ENCODE data around the gene SEH1L.

SEH1L gene

DNA sequence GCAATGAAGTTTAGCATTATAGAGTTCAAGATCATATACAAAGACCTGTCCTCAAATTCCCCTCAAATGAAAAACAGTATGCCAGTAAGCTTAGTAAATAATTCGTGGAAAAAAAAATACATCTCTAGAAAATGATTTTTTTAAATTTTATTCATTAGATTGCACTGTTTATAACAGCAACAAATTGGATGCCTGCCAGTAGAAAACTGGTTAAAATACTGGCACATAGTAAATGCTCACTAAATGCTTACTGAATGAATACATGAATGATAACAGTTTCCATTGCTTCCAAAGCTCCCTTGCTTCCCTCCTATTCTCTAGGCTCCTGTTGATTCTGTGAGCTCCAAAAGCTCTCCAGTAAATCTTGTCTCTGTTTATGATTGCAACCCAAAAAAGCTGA is 25.5 kb upstream of the SEH1L start:
- Histone ChIP-seq H3K4me1 (ENCODE audit: insufficient read depth, low read length) (no peaks in the 10 kb centered on the region), H3K9ac (ENCODE audit: low read depth, low read length) (no peak overlapping the region), H3K27ac (ENCODE audit: low read depth, low read length) (no peak overlapping the region), H3K4me3 (ENCODE audit: low read length) (no peak overlapping the region), H3K36me3 (ENCODE audit: insufficient read depth, low read length) (no peaks in the 10 kb centered on the region), H3K9me3 (ENCODE audit: insufficient read depth, low read depth, low read length) (no peaks in the 10 kb centered on the region), H3K27me3 (ENCODE audit: insufficient read depth, low read length) (no peaks in the 10 kb centered on the region)
- no CpG with 5 or more reads among the region's 1 CpG for WGBS

DNA sequence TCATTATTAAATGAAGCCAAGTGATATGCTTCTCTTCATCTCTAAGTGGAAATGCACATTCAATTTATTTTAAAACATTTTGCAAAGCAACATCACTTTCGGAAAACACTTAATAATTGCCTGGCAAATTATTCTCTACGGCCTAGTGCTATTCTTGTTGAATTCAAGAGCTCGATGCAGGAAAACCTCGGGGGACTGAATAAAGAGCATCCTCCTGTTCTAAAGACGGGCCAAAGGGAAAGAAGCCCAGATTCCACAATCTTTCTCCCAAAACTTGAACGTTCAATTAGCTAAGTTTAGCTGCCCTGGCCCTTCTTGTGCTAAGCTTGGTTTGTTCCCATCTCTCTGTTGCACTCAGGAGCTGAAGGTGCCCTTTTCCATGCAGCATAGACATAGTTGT is 23.2 kb upstream of the SEH1L start:
- Histone ChIP-seq H3K4me1 (ENCODE audit: insufficient read depth, low read length) (no peaks in the 10 kb centered on the region), H3K27me3 (ENCODE audit: insufficient read depth, low read length) (no peaks in the 10 kb centered on the region), H3K4me3 (ENCODE audit: low read length) (no peak overlapping the region), H3K9ac (ENCODE audit: low read depth, low read length) (no peak overlapping the region), H3K27ac (ENCODE audit: low read depth, low read length) (no peak overlapping the region), H3K36me3 (ENCODE audit: insufficient read depth, low read length) (no peaks in the 10 kb centered on the region), H3K9me3 (ENCODE audit: insufficient read depth, low read depth, low read length) (no peaks in the 10 kb centered on the region)
- WGBS, result 90% methylated on average over 6 of the region's 6 CpGs

DNA sequence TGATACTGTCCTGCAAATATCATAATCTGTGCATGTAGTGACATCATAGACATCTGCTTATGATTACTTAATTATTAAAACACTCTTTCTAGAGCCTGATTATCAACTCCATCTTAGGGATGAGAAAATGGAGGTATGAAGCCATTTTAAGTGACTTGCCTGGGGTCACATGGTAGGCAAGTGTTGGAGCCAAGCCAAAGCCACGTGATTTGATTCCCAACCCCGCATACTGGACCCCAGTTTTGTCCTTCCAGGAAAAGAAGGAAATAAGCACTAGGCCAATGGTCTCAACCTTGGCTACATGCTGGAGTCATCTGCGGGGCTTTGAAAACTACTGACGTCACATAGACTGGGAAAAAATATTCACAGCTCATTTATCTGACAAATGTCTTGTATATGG is 19.6 kb upstream of the SEH1L start:
- WGBS, result 96% methylated on average over 4 of the region's 4 CpGs
- no peaks in the 10 kb centered on the region for H3K27me3 ChIP-seq (ENCODE audit: insufficient read depth, low read length)

DNA sequence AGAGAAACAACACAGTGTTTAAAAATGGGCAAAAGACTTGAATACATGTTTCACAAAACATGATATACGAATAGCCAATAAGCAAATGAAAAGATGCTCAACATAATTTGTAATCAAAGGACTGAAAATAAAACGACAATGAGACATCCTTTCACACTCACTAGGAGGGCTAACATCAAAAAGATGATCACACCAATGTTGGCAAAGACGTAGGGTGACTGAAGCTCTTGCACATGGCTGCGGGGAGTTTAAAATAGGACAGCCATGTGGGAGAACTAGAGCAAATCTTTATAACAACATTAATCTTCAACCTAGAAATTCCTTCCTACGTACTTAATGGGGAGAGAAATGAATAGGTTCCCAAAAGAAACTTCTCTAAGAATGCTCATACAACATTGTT is 19.2 kb upstream of the SEH1L start:
- Histone ChIP-seq H3K4me1 (ENCODE audit: insufficient read depth, low read length) (no peaks in the 10 kb centered on the region), H3K27ac (ENCODE audit: low read depth, low read length) (no peak overlapping the region), H3K9me3 (ENCODE audit: insufficient read depth, low read depth, low read length) (no peaks in the 10 kb centered on the region), H3K36me3 (ENCODE audit: insufficient read depth, low read length) (no peaks in the 10 kb centered on the region), H3K9ac (ENCODE audit: low read depth, low read length) (no peak overlapping the region), H3K27me3 (ENCODE audit: insufficient read depth, low read length) (no peaks in the 10 kb centered on the region), H3K4me3 (ENCODE audit: low read length) (no peak overlapping the region)
- WGBS, result 92% methylated on average over 5 of the region's 5 CpGs

More for the DNA sequence above, 19.6 kb upstream of the SEH1L start:
- no peaks in the 10 kb centered on the region for H3K36me3 ChIP-seq (ENCODE audit: insufficient read depth, low read length)
- H3K27ac ChIP-seq (ENCODE audit: low read depth, low read length), result no peak overlapping the region
- no peak overlapping the region for H3K4me3 ChIP-seq (ENCODE audit: low read length)
- H3K9ac ChIP-seq (ENCODE audit: low read depth, low read length), result no peak overlapping the region
- no peaks in the 10 kb centered on the region for H3K4me1 ChIP-seq (ENCODE audit: insufficient read depth, low read length)
- no peaks in the 10 kb centered on the region for H3K9me3 ChIP-seq (ENCODE audit: insufficient read depth, low read depth, low read length)

DNA sequence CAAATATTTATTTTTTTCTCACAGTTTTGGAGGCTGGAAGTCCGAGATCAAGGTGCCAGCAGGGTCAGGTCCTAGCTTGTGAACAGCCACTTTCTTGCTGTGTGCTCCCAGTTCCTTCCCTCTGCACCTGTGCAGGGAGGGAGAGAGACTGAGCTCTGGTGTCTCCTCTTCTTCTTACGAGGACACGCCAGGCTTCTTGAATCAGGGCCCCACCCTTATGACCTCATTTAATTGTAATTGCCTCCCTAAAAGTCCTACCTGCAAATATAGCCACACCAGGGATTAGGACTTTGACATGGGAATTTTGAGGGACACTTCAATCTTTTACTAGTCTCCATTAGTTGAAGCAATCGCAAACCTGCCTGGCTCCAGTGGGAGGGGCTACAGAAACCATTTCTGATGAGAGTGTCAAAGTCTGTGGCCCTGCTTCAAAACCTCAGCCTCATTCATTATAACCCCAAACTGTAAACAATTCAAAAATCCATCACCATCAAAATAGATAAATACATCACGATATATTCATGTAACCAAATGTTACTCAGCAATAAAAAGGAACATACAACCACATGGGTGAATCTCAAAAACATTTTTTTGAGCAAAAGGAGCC is 18.2 kb upstream of the SEH1L start:
- H3K27me3 ChIP-seq (ENCODE audit: insufficient read depth, low read length), result no peaks in the 10 kb centered on the region
- 86% methylated on average over 5 of the region's 5 CpGs for WGBS
- no peaks in the 10 kb centered on the region for H3K36me3 ChIP-seq (ENCODE audit: insufficient read depth, low read length)
- H3K9me3 ChIP-seq (ENCODE audit: insufficient read depth, low read depth, low read length), result no peaks in the 10 kb centered on the region
- no peak overlapping the region for H3K9ac ChIP-seq (ENCODE audit: low read depth, low read length)
- H3K27ac ChIP-seq (ENCODE audit: low read depth, low read length), result no peak overlapping the region
- H3K4me3 ChIP-seq (ENCODE audit: low read length), result no peak overlapping the region
- no peaks in the 10 kb centered on the region for H3K4me1 ChIP-seq (ENCODE audit: insufficient read depth, low read length)

DNA sequence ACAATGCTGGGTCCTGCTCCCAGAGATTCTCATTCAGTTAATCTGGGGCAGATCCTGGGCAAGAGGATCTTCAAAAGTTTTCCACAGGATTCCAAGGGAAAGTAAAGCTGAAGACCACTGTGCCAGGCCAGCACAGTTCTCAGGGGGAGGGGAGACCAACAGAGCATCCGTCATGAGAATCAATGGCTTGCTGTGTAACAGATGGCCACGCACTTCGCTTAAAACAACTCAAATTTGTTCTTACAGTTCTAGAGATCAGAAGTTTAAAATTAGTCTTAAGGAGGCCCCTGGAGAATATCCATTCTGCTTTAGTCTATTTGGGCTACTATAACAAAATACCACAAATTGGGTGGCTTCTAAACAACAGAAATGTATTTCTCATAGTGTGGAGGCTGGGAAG is 17.4 kb upstream of the SEH1L start:
- 92% methylated on average over 3 of the region's 3 CpGs for WGBS
- H3K27me3 ChIP-seq (ENCODE audit: insufficient read depth, low read length), result no peaks in the 10 kb centered on the region

DNA sequence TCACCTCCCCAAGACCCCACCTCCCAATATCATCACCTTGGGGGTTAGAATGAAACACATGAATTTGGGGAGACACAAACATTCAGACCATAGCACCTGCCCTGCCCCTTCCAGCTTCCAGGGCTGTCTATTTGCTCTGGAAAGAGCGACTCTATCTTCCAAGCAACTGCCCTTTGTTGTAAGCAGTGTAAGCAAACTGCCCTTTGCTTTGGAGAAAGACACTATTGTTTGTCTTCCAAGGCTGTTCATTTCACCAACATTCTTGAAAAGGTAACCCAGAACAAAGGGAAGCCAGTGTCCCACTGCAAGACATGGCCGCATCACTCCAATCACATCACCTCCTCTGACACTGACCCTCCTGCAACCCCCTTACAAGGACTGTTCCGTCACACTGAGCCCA is 16.9 kb upstream of the SEH1L start:
- H3K9ac ChIP-seq (ENCODE audit: low read depth, low read length), result no peak overlapping the region
- no peak overlapping the region for H3K27ac ChIP-seq (ENCODE audit: low read depth, low read length)
- no peaks in the 10 kb centered on the region for H3K27me3 ChIP-seq (ENCODE audit: insufficient read depth, low read length)
- 75% methylated on average over 3 of the region's 3 CpGs for WGBS
- H3K9me3 ChIP-seq (ENCODE audit: insufficient read depth, low read depth, low read length), result no peaks in the 10 kb centered on the region
- no peak overlapping the region for H3K4me3 ChIP-seq (ENCODE audit: low read length)
- no peaks in the 10 kb centered on the region for H3K36me3 ChIP-seq (ENCODE audit: insufficient read depth, low read length)
- H3K4me1 ChIP-seq (ENCODE audit: insufficient read depth, low read length), result no peaks in the 10 kb centered on the region

More for the DNA sequence above, 17.4 kb upstream of the SEH1L start:
- no peak overlapping the region for H3K4me3 ChIP-seq (ENCODE audit: low read length)
- no peaks in the 10 kb centered on the region for H3K9me3 ChIP-seq (ENCODE audit: insufficient read depth, low read depth, low read length)
- no peaks in the 10 kb centered on the region for H3K4me1 ChIP-seq (ENCODE audit: insufficient read depth, low read length)
- H3K9ac ChIP-seq (ENCODE audit: low read depth, low read length), result no peak overlapping the region
- no peak overlapping the region for H3K27ac ChIP-seq (ENCODE audit: low read depth, low read length)
- H3K36me3 ChIP-seq (ENCODE audit: insufficient read depth, low read length), result no peaks in the 10 kb centered on the region

DNA sequence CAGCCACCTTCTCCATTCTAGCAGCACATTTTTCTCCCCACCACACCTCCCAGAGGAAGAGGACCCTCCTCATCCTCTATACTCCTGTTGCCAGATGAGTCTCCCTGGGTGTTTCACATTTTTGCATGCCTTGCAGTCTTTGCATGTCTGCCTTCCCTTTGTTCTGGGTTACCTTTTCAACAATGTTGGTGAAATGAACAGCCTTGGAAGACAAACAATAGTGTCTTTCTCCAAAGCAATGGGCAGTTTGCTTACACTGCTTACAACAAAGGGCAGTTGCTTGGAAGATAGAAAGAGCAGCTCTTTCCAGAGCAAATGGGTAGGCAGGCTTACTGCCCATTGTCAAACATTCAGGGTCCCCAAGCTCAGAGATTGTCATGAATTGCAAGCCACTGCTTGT is 14.5 kb upstream of the SEH1L start:
- Histone ChIP-seq H3K27me3 (ENCODE audit: insufficient read depth, low read length) (no peaks in the 10 kb centered on the region), H3K9ac (ENCODE audit: low read depth, low read length) (no peak overlapping the region), H3K4me1 (ENCODE audit: insufficient read depth, low read length) (no peaks in the 10 kb centered on the region), H3K9me3 (ENCODE audit: insufficient read depth, low read depth, low read length) (no peaks in the 10 kb centered on the region), H3K4me3 (ENCODE audit: low read length) (no peak overlapping the region), H3K27ac (ENCODE audit: low read depth, low read length) (no peak overlapping the region), H3K36me3 (ENCODE audit: insufficient read depth, low read length) (no peaks in the 10 kb centered on the region)

DNA sequence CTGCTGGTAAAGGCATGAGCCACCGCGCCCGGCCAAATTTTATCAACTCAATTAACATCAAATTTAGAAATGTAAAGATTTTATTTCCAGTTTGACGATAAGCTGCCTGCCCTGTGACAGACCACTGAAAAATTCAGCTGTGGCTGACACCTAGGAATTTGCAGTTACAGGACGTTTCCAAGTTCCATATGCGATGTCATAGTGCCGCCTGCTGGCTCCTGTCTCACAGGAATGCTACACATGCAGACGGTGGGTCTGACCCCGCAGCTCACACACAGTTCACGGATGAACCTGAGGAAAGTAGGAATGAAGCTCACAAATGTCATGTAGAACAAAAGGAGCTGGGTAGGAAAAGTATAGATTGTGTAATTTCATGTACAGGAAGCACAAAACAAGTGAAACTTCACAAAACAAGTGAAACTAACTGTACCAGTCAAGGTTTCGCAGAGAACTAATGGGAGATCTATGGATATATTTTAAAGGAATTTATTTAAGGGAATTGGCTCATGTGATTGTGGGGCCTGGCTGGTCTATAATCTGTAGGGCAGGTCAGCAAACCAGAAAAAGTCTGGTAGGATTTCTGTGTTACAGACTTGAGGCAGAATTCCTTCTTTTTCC is 13.2 kb upstream of the SEH1L start:
- no peak overlapping the region for H3K4me3 ChIP-seq (ENCODE audit: low read length)
- H3K27ac ChIP-seq (ENCODE audit: low read depth, low read length), result no peak overlapping the region
- no peaks in the 10 kb centered on the region for H3K9me3 ChIP-seq (ENCODE audit: insufficient read depth, low read depth, low read length)
- WGBS, result 42% methylated on average over 11 of the region's 11 CpGs
- H3K4me1 ChIP-seq (ENCODE audit: insufficient read depth, low read length), result no peaks in the 10 kb centered on the region
- no peak overlapping the region for H3K9ac ChIP-seq (ENCODE audit: low read depth, low read length)
- no peaks in the 10 kb centered on the region for H3K27me3 ChIP-seq (ENCODE audit: insufficient read depth, low read length)
- H3K36me3 ChIP-seq (ENCODE audit: insufficient read depth, low read length), result no peaks in the 10 kb centered on the region

DNA sequence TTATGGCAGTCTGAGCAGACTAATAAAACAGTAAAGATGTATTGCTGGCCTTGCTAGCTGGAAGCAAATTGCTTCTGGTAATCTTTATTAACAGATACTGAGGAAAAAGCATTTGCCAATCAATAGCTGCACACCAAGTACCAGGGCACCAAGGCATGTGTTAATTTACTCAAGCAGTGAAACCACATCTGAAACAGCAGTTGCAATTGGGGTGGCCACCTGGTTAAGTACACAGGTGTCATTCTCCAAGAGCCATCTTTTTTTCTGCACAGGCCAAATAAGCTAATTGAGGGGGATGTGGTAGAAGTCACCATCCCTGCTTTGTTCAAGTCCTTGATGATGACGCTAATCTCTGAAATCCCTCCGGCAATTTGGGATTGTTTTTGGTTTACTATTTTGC is 8.6 kb upstream of the SEH1L start:
- no peaks in the 10 kb centered on the region for H3K9me3 ChIP-seq (ENCODE audit: insufficient read depth, low read depth, low read length)
- no peaks in the 10 kb centered on the region for H3K36me3 ChIP-seq (ENCODE audit: insufficient read depth, low read length)
- no peaks in the 10 kb centered on the region for H3K4me1 ChIP-seq (ENCODE audit: insufficient read depth, low read length)
- 95% methylated on average over 2 of the region's 2 CpGs for WGBS
- H3K27me3 ChIP-seq (ENCODE audit: insufficient read depth, low read length), result no peaks in the 10 kb centered on the region
- H3K27ac ChIP-seq (ENCODE audit: low read depth, low read length), result no peak overlapping the region
- no peak overlapping the region for H3K4me3 ChIP-seq (ENCODE audit: low read length)
- no peak overlapping the region for H3K9ac ChIP-seq (ENCODE audit: low read depth, low read length)

DNA sequence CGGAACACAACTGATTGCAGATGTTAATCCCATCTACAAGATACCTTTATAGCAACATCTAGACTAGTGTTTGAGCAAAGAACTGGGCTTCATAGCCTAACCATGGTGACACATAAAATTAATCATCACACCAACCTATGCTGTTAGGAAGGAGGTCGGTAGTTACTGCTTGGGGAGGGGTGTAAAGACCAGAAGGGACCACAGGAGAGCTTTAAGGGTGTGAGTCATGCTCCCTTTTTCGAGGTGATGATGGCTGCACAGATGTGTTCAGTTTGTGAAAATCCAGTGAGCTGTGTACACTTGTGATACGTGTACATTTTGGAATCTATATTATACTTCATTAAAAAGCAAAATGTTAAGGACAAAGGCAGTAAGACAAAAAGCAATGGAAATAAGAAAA is 4.6 kb upstream of the SEH1L start:
- Histone ChIP-seq H3K4me1 (ENCODE audit: insufficient read depth, low read length) (peaks cover 8% of the 10 kb centered on the region; the same call in 1 of the 2 replicates), H3K27ac (ENCODE audit: low read depth, low read length) (no peak overlapping the region), H3K9ac (ENCODE audit: low read depth, low read length) (no peak overlapping the region), H3K4me3 (ENCODE audit: low read length) (no peak overlapping the region), H3K9me3 (ENCODE audit: insufficient read depth, low read depth, low read length) (no peaks in the 10 kb centered on the region), H3K36me3 (ENCODE audit: insufficient read depth, low read length) (no peaks in the 10 kb centered on the region), H3K27me3 (ENCODE audit: insufficient read depth, low read length) (no peaks in the 10 kb centered on the region)
- WGBS, result 83% methylated on average over 3 of the region's 4 CpGs

DNA sequence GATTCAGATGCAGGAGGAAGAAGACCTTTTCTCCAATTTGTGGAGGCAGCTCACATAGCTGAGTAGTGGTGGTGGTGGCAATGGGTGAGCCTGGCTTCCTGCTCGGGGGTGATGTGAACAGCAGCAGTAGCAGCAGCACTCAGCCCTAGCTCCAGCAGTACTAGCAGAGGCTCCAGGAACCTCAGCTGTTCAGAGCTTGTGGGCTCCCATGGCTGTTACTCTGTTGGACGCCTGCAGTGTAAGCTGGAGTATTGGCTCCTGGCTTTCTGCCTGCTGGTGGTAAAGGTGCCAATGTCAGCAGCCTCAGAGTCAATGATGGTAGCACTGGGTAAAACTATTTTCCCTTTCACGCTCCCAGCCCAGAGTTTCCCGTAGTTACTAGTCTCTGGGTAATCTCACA is 3.1 kb upstream of the SEH1L start:
- H3K9ac ChIP-seq (ENCODE audit: low read depth, low read length), result no peak overlapping the region
- H3K4me1 ChIP-seq (ENCODE audit: insufficient read depth, low read length), result peaks cover 8% of the 10 kb centered on the region; the same call in 1 of the 2 replicates
- H3K27ac ChIP-seq (ENCODE audit: low read depth, low read length), result no peak overlapping the region
- no peak overlapping the region for H3K4me3 ChIP-seq (ENCODE audit: low read length)
- peaks cover 4% of the 10 kb centered on the region; the same call in 1 of the 2 replicates for H3K36me3 ChIP-seq (ENCODE audit: insufficient read depth, low read length)
- no peaks in the 10 kb centered on the region for H3K27me3 ChIP-seq (ENCODE audit: insufficient read depth, low read length)
- WGBS, result 90% methylated on average over 4 of the region's 4 CpGs
- peaks cover 3% of the 10 kb centered on the region; the same call in 1 of the 2 replicates for H3K9me3 ChIP-seq (ENCODE audit: insufficient read depth, low read depth, low read length)

Measured in HUES64 (cell line).